Left hindlimb (tissue), 1 donor: ENCODE measurements around the gene RFC2.
"Not testable (repeated sequence)": the region's sequence is repeated elsewhere in the genome, so short reads cannot be mapped to it uniquely, and the experiment has no call there.

Experiments
- DNase-seq: peaks from one replicate; pipeline ENCODE4 v3.0.0-alpha.2; 2018

The RFC2 gene

GRCh38 chr7:74282748-74283459 lies 28.7 kb upstream of the RFC2 start:
- no peak for DNase-seq

- no peak for DNase-seq
Observed at GRCh38 chr7:74280985-74281384, 26.8 kb upstream of the RFC2 start.

GRCh38 chr7:74277636-74278035 lies 23.4 kb upstream of the RFC2 start:
- no peak for DNase-seq

GRCh38 chr7:74275401-74275881 lies 21.2 kb upstream of the RFC2 start:
- DNase-seq = no peak

- peak; percentile 86 for DNase-seq
Observed at GRCh38 chr7:74272305-74273038, 18.3 kb upstream of the RFC2 start.

- no peak for DNase-seq
Observed at GRCh38 chr7:74271742-74272141, 17.5 kb upstream of the RFC2 start.

- DNase-seq = peak; percentile 75
Observed at GRCh38 chr7:74269757-74270277, 15.6 kb upstream of the RFC2 start.

- no peak for DNase-seq
Observed at GRCh38 chr7:74267756-74268565, 13.8 kb upstream of the RFC2 start.

- no peak for DNase-seq
Observed at GRCh38 chr7:74266191-74266963, 12.2 kb upstream of the RFC2 start.

GRCh38 chr7:74263399-74264120 lies 9.4 kb upstream of the RFC2 start:
- no peak for DNase-seq

GRCh38 chr7:74262639-74263398 lies 8.6 kb upstream of the RFC2 start:
- no peak for DNase-seq

GRCh38 chr7:74258639-74259038 lies 4.4 kb upstream of the RFC2 start:
- DNase-seq = no peak

- peak; percentile 71 for DNase-seq
Observed at GRCh38 chr7:74256491-74257408, 2.6 kb upstream of the RFC2 start.

GRCh38 chr7:74255461-74255860 lies 1.3 kb upstream of the RFC2 start:
- not testable (repeated sequence) for DNase-seq

- no peak for DNase-seq
Observed at GRCh38 chr7:74254858-74255379, 720 bp upstream of the RFC2 start.

- no peak for DNase-seq
Observed at GRCh38 chr7:74253835-74254128, 417 bp downstream of the RFC2 start.

GRCh38 chr7:74253331-74253730 lies 868 bp downstream of the RFC2 start:
- DNase-seq = no peak

- no peak for DNase-seq
Observed at GRCh38 chr7:74252893-74253292, 1.3 kb downstream of the RFC2 start.

- not testable (repeated sequence) for DNase-seq
Observed at GRCh38 chr7:74249058-74249457, 5.1 kb downstream of the RFC2 start.

- no peak for DNase-seq
Observed at GRCh38 chr7:74248156-74248555, 6.0 kb downstream of the RFC2 start.
